Peyer's patch (tissue), 4 donors: ENCODE data around the gene MEIS1.

Experiments
- POLR2A ChIP-seq, 2 donors: fragments of 450-650 bp; IDR thresholded peaks; one replicate each; pipeline ENCODE4 v1.5.1; 2017; ENCODE audit warnings: antibody characterized with exemption in 2 of 2, mild to moderate bottlenecking in 2 of 2, moderate library complexity in 2 of 2
- TF ChIP-seq, protein P1 (sequence below), 6 experiments: fragments of 450-650 bp in 4 of 6; fragments of 200-600 bp in 2 of 6; sonication (generic) in 1 of 6; IDR thresholded peaks; one replicate each; pipeline ENCODE4 v1.5.1; 2017 to 2019; ENCODE audit warnings: antibody characterized with exemption in 6 of 6, mild to moderate bottlenecking in 3 of 6, moderate library complexity in 1 of 6

- TF ChIP-seq POLR2A (IDR thresholded peaks at IDR 0.05): no peak
- TF ChIP-seq, protein P1, sequence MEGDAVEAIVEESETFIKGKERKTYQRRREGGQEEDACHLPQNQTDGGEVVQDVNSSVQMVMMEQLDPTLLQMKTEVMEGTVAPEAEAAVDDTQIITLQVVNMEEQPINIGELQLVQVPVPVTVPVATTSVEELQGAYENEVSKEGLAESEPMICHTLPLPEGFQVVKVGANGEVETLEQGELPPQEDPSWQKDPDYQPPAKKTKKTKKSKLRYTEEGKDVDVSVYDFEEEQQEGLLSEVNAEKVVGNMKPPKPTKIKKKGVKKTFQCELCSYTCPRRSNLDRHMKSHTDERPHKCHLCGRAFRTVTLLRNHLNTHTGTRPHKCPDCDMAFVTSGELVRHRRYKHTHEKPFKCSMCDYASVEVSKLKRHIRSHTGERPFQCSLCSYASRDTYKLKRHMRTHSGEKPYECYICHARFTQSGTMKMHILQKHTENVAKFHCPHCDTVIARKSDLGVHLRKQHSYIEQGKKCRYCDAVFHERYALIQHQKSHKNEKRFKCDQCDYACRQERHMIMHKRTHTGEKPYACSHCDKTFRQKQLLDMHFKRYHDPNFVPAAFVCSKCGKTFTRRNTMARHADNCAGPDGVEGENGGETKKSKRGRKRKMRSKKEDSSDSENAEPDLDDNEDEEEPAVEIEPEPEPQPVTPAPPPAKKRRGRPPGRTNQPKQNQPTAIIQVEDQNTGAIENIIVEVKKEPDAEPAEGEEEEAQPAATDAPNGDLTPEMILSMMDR (IDR thresholded peaks at IDR 0.05): no peak
Observed at GRCh38 chr2:66490588-66491001, 55.7 kb downstream of the MEIS1 start.
